HEK293T (cell line): ENCODE measurements around the gene TPP1.

Experiments
- BHLHE40 ChIP-seq: fragments of 450-650 bp; IDR thresholded peaks from 2 replicates; pipeline ENCODE4 v1.6.1; 2016; ENCODE audit warnings: mild to moderate bottlenecking, moderate library complexity, borderline replicate concordance
- CTBP1 ChIP-seq: fragments of 450-650 bp; IDR thresholded peaks from 2 replicates; pipeline ENCODE4 v1.6.1; 2016; ENCODE audit warnings: borderline replicate concordance
- FOXK2 ChIP-seq: fragments of 450-650 bp; IDR thresholded peaks from 2 replicates; pipeline ENCODE4 v1.6.1; 2016; ENCODE audit warnings: mild to moderate bottlenecking
- FOXM1 ChIP-seq: fragments of 450-650 bp; IDR thresholded peaks from 2 replicates; pipeline ENCODE4 v1.6.1; 2017; ENCODE audit warnings: mild to moderate bottlenecking, borderline replicate concordance
- HDGF ChIP-seq: fragments of 450-650 bp; IDR thresholded peaks from 2 replicates; pipeline ENCODE4 v1.6.1; 2017; ENCODE audit warnings: antibody characterized with exemption, borderline replicate concordance
- LEF1 ChIP-seq: fragments of 450-650 bp; IDR thresholded peaks from 2 replicates; pipeline ENCODE4 v1.6.1; 2017; ENCODE audit warnings: mild to moderate bottlenecking, borderline replicate concordance
- NFRKB ChIP-seq: fragments of 450-650 bp; IDR thresholded peaks from 2 replicates; pipeline ENCODE4 v1.6.1; 2016; ENCODE audit warnings: mild to moderate bottlenecking, moderate library complexity
- PKNOX1 ChIP-seq: fragments of 450-650 bp; IDR thresholded peaks from 2 replicates; pipeline ENCODE4 v1.6.1; 2016
- SP1 ChIP-seq: fragments of 450-650 bp; IDR thresholded peaks from 2 replicates; pipeline ENCODE4 v1.6.1; 2017
- TARDBP ChIP-seq: fragments of 450-650 bp; IDR thresholded peaks from 2 replicates; pipeline ENCODE4 v1.6.1; 2016
- ZNF384 ChIP-seq: fragments of 450-650 bp; IDR thresholded peaks from 2 replicates; pipeline ENCODE4 v1.6.1; 2016

GRCh38 chr11:6578134-6578533 lies 41.1 kb downstream of the TPP1 start:
- TF ChIP-seq FOXK2 (no peak), BHLHE40 (no peak), HDGF (no peak), CTBP1 (no peak), SP1 (no peak), ZNF384 (no peak), FOXM1 (no peak), NFRKB (no peak), LEF1 (no peak), TARDBP (no peak), PKNOX1 (no peak)
